Measurements from ENCODE around the gene NRXN2.

- no peak for TF ChIP-seq CTCF (IDR thresholded peaks at IDR 0.05)
- no peak for TF ChIP-seq POLR2A (IDR thresholded peaks at IDR 0.05)
Observed at GRCh38 chr11:64628596-64628995, 94.4 kb downstream of the NRXN2 start.
